Neutrophil (primary cell): ENCODE data around the gene ATXN10.

ENCODE experiments used
- H3K27ac ChIP-seq: fragments of 200-600 bp; sonication (generic); 2 replicates; pipeline ENCODE4 v1.5.1; 2016; ENCODE audit warnings: mild to moderate bottlenecking, moderate library complexity
- H3K27me3 ChIP-seq: fragments of 200-600 bp; sonication (generic); 2 replicates; pipeline ENCODE4 v1.6.0; 2016; ENCODE audit warnings: mild to moderate bottlenecking
- H3K36me3 ChIP-seq: fragments of 200-600 bp; sonication (generic); 2 replicates; pipeline ENCODE4 v1.5.1; 2017
- H3K4me1 ChIP-seq, 2 experiments: fragments of 200-600 bp in 1 of 2; sonication (generic) in 1 of 2; 1 replicate in 1 of 2; 2 replicates in 1 of 2; pipeline versions ENCODE4 v1.5.1 to v1.6.1; 2013 to 2016; ENCODE audit warnings: low read depth in 1 of 2, low read length in 1 of 2, mild to moderate bottlenecking in 1 of 2, moderate library complexity in 1 of 2; ENCODE audit not compliant: control insufficient read depth in 1 of 2, insufficient read depth in 1 of 2
- H3K4me3 ChIP-seq, 2 experiments: fragments of 200-600 bp in 1 of 2; sonication (generic) in 1 of 2; 1 replicate in 1 of 2; 2 replicates in 1 of 2; pipeline ENCODE4 v1.5.1; 2013 to 2016; ENCODE audit warnings: low read depth in 1 of 2, low read length in 1 of 2, mild to moderate bottlenecking in 1 of 2, moderate library complexity in 1 of 2
- H3K9me3 ChIP-seq: fragments of 200-600 bp; sonication (generic); 2 replicates; pipeline ENCODE4 v1.5.1; 2016
- CTCF ChIP-seq: fragments of 200-600 bp; sonication (generic); IDR thresholded peaks from 2 replicates; pipeline ENCODE4 v1.5.1; 2016; ENCODE audit warnings: antibody characterized with exemption

ATXN10 gene

GRCh38 chr22:45768490-45768889 is 96.9 kb downstream of the ATXN10 start:
- no peak for TF ChIP-seq CTCF
- no peaks in the 10 kb centered on the region for H3K4me1 ChIP-seq
- no peak overlapping the region for H3K4me3 ChIP-seq
- H3K27me3 ChIP-seq: no peaks in the 10 kb centered on the region
- no peaks in the 10 kb centered on the region for H3K9me3 ChIP-seq
- no peaks in the 10 kb centered on the region for H3K36me3 ChIP-seq
- no peak overlapping the region for H3K27ac ChIP-seq

GRCh38 chr22:45769569-45770210 is 98.1 kb downstream of the ATXN10 start:
- H3K36me3 ChIP-seq: no peaks in the 10 kb centered on the region
- H3K27ac ChIP-seq: no peak overlapping the region
- no peak for TF ChIP-seq CTCF
- no peaks in the 10 kb centered on the region for H3K27me3 ChIP-seq
- H3K9me3 ChIP-seq: no peaks in the 10 kb centered on the region
- H3K4me1 ChIP-seq: no peaks in the 10 kb centered on the region
- H3K4me3 ChIP-seq: no peak overlapping the region

GRCh38 chr22:45770506-45770905 is 98.9 kb downstream of the ATXN10 start:
- H3K36me3 ChIP-seq: no peaks in the 10 kb centered on the region
- H3K4me3 ChIP-seq: no peak overlapping the region
- no peaks in the 10 kb centered on the region for H3K4me1 ChIP-seq
- no peaks in the 10 kb centered on the region for H3K27me3 ChIP-seq
- no peak for TF ChIP-seq CTCF
- no peak overlapping the region for H3K27ac ChIP-seq
- H3K9me3 ChIP-seq: no peaks in the 10 kb centered on the region

GRCh38 chr22:45771057-45771456 is 99.4 kb downstream of the ATXN10 start:
- no peak overlapping the region for H3K4me3 ChIP-seq
- H3K27me3 ChIP-seq: no peaks in the 10 kb centered on the region
- H3K36me3 ChIP-seq: no peaks in the 10 kb centered on the region
- TF ChIP-seq CTCF: no peak
- no peaks in the 10 kb centered on the region for H3K9me3 ChIP-seq
- H3K27ac ChIP-seq: no peak overlapping the region
- H3K4me1 ChIP-seq: no peaks in the 10 kb centered on the region

GRCh38 chr22:45771711-45772110 is 100.1 kb downstream of the ATXN10 start:
- Histone ChIP-seq H3K4me3 (no peak overlapping the region), H3K4me1 (no peaks in the 10 kb centered on the region), H3K27me3 (no peaks in the 10 kb centered on the region), H3K36me3 (no peaks in the 10 kb centered on the region), H3K27ac (no peak overlapping the region), H3K9me3 (no peaks in the 10 kb centered on the region)
- TF ChIP-seq CTCF: no peak
